WTC11 (cell line): Measurements from ENCODE around the gene PTPRK. TPM values are rescaled to one million over a fixed set of nuclear protein-coding genes. Genes with fewer than 3 reads are reported as not detected.

Experiments used
- ATAC-seq: fragments of 200-7000 bp; cut with Tn5 transposase; 2 replicates; pipeline ENCODE4 v1.10.0; 2021; ENCODE audit warnings: mild to moderate bottlenecking, moderate library complexity
- CTCF ChIA-PET: fragments of 300-600 bp; sonication (Branson Sonifier 250); formaldehyde crosslinking; loops from one replicate; lab custom pipeline; 2021; ENCODE audit warnings: antibody characterized with exemption; lab: Charles Lee
- POLR2A ChIA-PET: fragments of 350-600 bp; sonication (Branson Sonifier 250); formaldehyde crosslinking; loops from one replicate; lab custom pipeline; 2021; ENCODE audit warnings: antibody characterized with exemption; lab: Charles Lee
- DNase-seq: peaks from one replicate; pipeline ENCODE4 v3.0.0; 2021; ENCODE audit warnings: low spot score
- H3K27ac Mint-ChIP-seq: 2 replicates; pipeline ENCODE4 v1.8.0; 2021; ENCODE audit warnings: mixed read lengths
- H3K27me3 Mint-ChIP-seq: 2 replicates; pipeline ENCODE4 v1.8.0; 2021; ENCODE audit warnings: low read depth, mild to moderate bottlenecking, moderate library complexity, mixed read lengths
- H3K36me3 Mint-ChIP-seq: 2 replicates; pipeline ENCODE4 v1.8.0; 2021; ENCODE audit warnings: mixed read lengths
- H3K4me1 Mint-ChIP-seq: 2 replicates; pipeline ENCODE4 v1.8.0; 2022; ENCODE audit warnings: mixed read lengths
- H3K4me3 Mint-ChIP-seq: 2 replicates; pipeline ENCODE4 v1.8.0; 2021; ENCODE audit warnings: mild to moderate bottlenecking, moderate library complexity, mixed read lengths
- H3K9me3 Mint-ChIP-seq: 2 replicates; pipeline ENCODE4 v1.8.0; 2021; ENCODE audit warnings: mixed read lengths
- AR ChIP-seq: fragments of 250-450 bp; sonication (Bioruptor Pico); IDR thresholded peaks from 2 replicates; pipeline ENCODE4 v1.9.0; 2021; ENCODE audit warnings: mild to moderate bottlenecking
- ARID4B ChIP-seq: sonication (generic); formaldehyde crosslinking; IDR thresholded peaks from 2 replicates; pipeline ENCODE4 v1.8.0; 2023; ENCODE audit warnings: missing genetic modification reagents, mild to moderate bottlenecking, borderline replicate concordance
- CREM ChIP-seq: sonication (generic); formaldehyde crosslinking; IDR thresholded peaks from 2 replicates; pipeline ENCODE4 v1.8.1; 2022; ENCODE audit warnings: mild to moderate bottlenecking, missing genetic modification reagents, moderate library complexity
- GRHL2 ChIP-seq: fragments of 250-450 bp; sonication (Bioruptor Pico); IDR thresholded peaks from 2 replicates; pipeline ENCODE4 v1.8.0; 2022; ENCODE audit warnings: mild to moderate bottlenecking, moderate library complexity; ENCODE audit not compliant: insufficient replicate concordance, severe bottlenecking
- IRF1 ChIP-seq: sonication (generic); formaldehyde crosslinking; IDR thresholded peaks from 2 replicates; pipeline ENCODE4 v1.8.0; 2023; ENCODE audit warnings: missing genetic modification reagents
- NFATC4 ChIP-seq: fragments of 250-450 bp; sonication (Bioruptor Pico); IDR thresholded peaks from 2 replicates; pipeline ENCODE4 v1.9.0; 2021; ENCODE audit warnings: mild to moderate bottlenecking
- ZNF138 ChIP-seq: sonication (generic); formaldehyde crosslinking; conservative IDR thresholded peaks from 2 replicates; pipeline ENCODE4 v1.8.1; 2022; ENCODE audit warnings: mild to moderate bottlenecking, moderate library complexity, missing genetic modification reagents
- ZNF423 ChIP-seq: fragments of 250-450 bp; sonication (Bioruptor Pico); IDR thresholded peaks from 2 replicates; pipeline ENCODE4 v2.1.2; 2022; ENCODE audit warnings: mild to moderate bottlenecking, moderate library complexity
- ZNF532 ChIP-seq: fragments of 250-450 bp; sonication (Bioruptor Pico); IDR thresholded peaks from 2 replicates; pipeline ENCODE4 v1.9.0; 2021; ENCODE audit warnings: mild to moderate bottlenecking, borderline replicate concordance
- ZNF671 ChIP-seq: fragments of 250-450 bp; sonication (Bioruptor Pico); IDR thresholded peaks from 2 replicates; pipeline ENCODE4 v1.8.0; 2021; ENCODE audit warnings: mild to moderate bottlenecking
- total RNA-seq: library from RNA; stranded (reverse); gene quantifications from 3 replicates; pipeline ENCODE4 v1.2.3, GENCODE V29; 2021
- TF ChIP-seq, protein P1 (sequence below): sonication (generic); formaldehyde crosslinking; IDR thresholded peaks from 2 replicates; pipeline ENCODE4 v1.8.1; 2022; ENCODE audit warnings: low read depth, missing genetic modification reagents, borderline replicate concordance
- TF ChIP-seq, protein P2 (sequence below): sonication (generic); formaldehyde crosslinking; IDR thresholded peaks from 2 replicates; pipeline ENCODE4 v1.8.0; 2022; ENCODE audit warnings: mild to moderate bottlenecking, missing genetic modification reagents

PTPRK gene
- total RNA-seq, 1 experiment from 2014 or later = 44.8 TPM

- no peaks in the 10 kb centered on the region for H3K27me3 Mint-ChIP-seq
- peaks cover 10% of the 10 kb centered on the region for H3K4me1 Mint-ChIP-seq
- DNase-seq (no peak), ATAC-seq (no peak)
- H3K36me3 Mint-ChIP-seq = no peaks in the 10 kb centered on the region
- TF ChIP-seq, protein P1, sequence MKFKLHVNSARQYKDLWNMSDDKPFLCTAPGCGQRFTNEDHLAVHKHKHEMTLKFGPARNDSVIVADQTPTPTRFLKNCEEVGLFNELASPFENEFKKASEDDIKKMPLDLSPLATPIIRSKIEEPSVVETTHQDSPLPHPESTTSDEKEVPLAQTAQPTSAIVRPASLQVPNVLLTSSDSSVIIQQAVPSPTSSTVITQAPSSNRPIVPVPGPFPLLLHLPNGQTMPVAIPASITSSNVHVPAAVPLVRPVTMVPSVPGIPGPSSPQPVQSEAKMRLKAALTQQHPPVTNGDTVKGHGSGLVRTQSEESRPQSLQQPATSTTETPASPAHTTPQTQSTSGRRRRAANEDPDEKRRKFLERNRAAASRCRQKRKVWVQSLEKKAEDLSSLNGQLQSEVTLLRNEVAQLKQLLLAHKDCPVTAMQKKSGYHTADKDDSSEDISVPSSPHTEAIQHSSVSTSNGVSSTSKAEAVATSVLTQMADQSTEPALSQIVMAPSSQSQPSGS (CRISPR knock-in tag) = no peak
- TF ChIP-seq ARID4B (no peak), ZNF532 (CRISPR knock-in tag) (no peak), ZNF138 (CRISPR knock-in tag) (no peak), ZNF671 (CRISPR knock-in tag) (no peak), NFATC4 (CRISPR knock-in tag) (no peak), CREM (CRISPR knock-in tag) (no peak), ZNF423 (no peak), AR (CRISPR knock-in tag) (no peak), GRHL2 (no peak), IRF1 (CRISPR knock-in tag) (no peak)
- TF ChIP-seq, protein P2, sequence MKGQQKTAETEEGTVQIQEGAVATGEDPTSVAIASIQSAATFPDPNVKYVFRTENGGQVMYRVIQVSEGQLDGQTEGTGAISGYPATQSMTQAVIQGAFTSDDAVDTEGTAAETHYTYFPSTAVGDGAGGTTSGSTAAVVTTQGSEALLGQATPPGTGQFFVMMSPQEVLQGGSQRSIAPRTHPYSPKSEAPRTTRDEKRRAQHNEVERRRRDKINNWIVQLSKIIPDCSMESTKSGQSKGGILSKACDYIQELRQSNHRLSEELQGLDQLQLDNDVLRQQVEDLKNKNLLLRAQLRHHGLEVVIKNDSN = no peak
- no peak overlapping the region for H3K4me3 Mint-ChIP-seq
- peak overlapping the region; percentile 7; the same call in 1 of the 2 replicates for H3K27ac Mint-ChIP-seq
- CTCF ChIA-PET = interaction anchor here (1.0 kb wide), 1 partner anchor 145 kb away, joined by 4 read pairs; no protein-coding TSS in a partner anchor
- no peaks in the 10 kb centered on the region for H3K9me3 Mint-ChIP-seq
- POLR2A ChIA-PET = no interaction called here
Observed at GRCh38 chr6:128000363-128000762, 520.0 kb downstream of the PTPRK start.
